ENCODE measurements around the gene CLEC3A.
"Not testable (repeated sequence)": the region's sequence is repeated elsewhere in the genome, so short reads cannot be mapped to it uniquely, and the experiment has no call there.

Gene CLEC3A

GRCh38 chr16:78022347-78023060 is at the start of gene CLEC3A:
TSS of gene CLEC3A (plus strand) at chr16:78022548. CDS start at chr16:78022627, 79 bp downstream.
- DNase-seq (ENCODE audit: low spot score), result no peak

- no peak for DNase-seq (ENCODE audit: low spot score)
Measured at GRCh38 chr16:77974883-77975282, 47.5 kb upstream of the CLEC3A start.

GRCh38 chr16:77975942-77976341 is 46.4 kb upstream of the CLEC3A start:
- no peak for DNase-seq (ENCODE audit: low spot score)

GRCh38 chr16:77977339-77977738 is 45.0 kb upstream of the CLEC3A start:
- no peak for DNase-seq (ENCODE audit: low spot score)

GRCh38 chr16:77985111-77985510 is 37.2 kb upstream of the CLEC3A start:
- no peak for DNase-seq (ENCODE audit: low spot score)

- DNase-seq (ENCODE audit: low spot score), result no peak
Measured at GRCh38 chr16:77986011-77986740, 36.2 kb upstream of the CLEC3A start.

- no peak for DNase-seq (ENCODE audit: low spot score)
Measured at GRCh38 chr16:77987810-77988209, 34.5 kb upstream of the CLEC3A start.

- DNase-seq (ENCODE audit: low spot score), result no peak
Measured at GRCh38 chr16:77989846-77990245, 32.5 kb upstream of the CLEC3A start.

- no peak for DNase-seq (ENCODE audit: low spot score)
Measured at GRCh38 chr16:77991701-77992100, 30.6 kb upstream of the CLEC3A start.

- DNase-seq (ENCODE audit: low spot score), result not testable (repeated sequence)
Measured at GRCh38 chr16:77992381-77992780, 30.0 kb upstream of the CLEC3A start.

- no peak for DNase-seq (ENCODE audit: low spot score)
Measured at GRCh38 chr16:77993111-77993985, 29.0 kb upstream of the CLEC3A start.

GRCh38 chr16:77995843-77996455 is 26.4 kb upstream of the CLEC3A start:
- DNase-seq (ENCODE audit: low spot score), result no peak

GRCh38 chr16:77998350-77999023 is 23.9 kb upstream of the CLEC3A start:
- no peak for DNase-seq (ENCODE audit: low spot score)

- no peak for DNase-seq (ENCODE audit: low spot score)
Measured at GRCh38 chr16:78001451-78002025, 20.8 kb upstream of the CLEC3A start.

- peak; percentile 81 for DNase-seq (ENCODE audit: low spot score)
Measured at GRCh38 chr16:78002915-78003538, 19.3 kb upstream of the CLEC3A start.

- DNase-seq (ENCODE audit: low spot score), result no peak
Measured at GRCh38 chr16:78004517-78004916, 17.8 kb upstream of the CLEC3A start.

- DNase-seq (ENCODE audit: low spot score), result peak; percentile 17
Measured at GRCh38 chr16:78005881-78006280, 16.5 kb upstream of the CLEC3A start.

- DNase-seq (ENCODE audit: low spot score), result no peak
Measured at GRCh38 chr16:78007121-78007520, 15.2 kb upstream of the CLEC3A start.

GRCh38 chr16:78024159-78024558 is 1.8 kb downstream of the CLEC3A start:
- DNase-seq (ENCODE audit: low spot score), result no peak

- no peak for DNase-seq (ENCODE audit: low spot score)
Measured at GRCh38 chr16:78025631-78026030, 3.3 kb downstream of the CLEC3A start.

- DNase-seq (ENCODE audit: low spot score), result no peak
Measured at GRCh38 chr16:78028018-78028417, 5.7 kb downstream of the CLEC3A start.
